Body of pancreas (tissue), 4 donors: ENCODE data around the gene PALMD.

ENCODE experiments used
- CTCF ChIP-seq, 7 experiments: fragments of 450-650 bp in 4 of 7; fragments of 200-600 bp in 3 of 7; sonication (generic) in 3 of 7; IDR thresholded peaks; one replicate each; pipeline ENCODE4 v1.5.1; 2016 to 2019; ENCODE audit warnings: antibody characterized with exemption in 7 of 7
- POLR2A ChIP-seq, 3 donors: fragments of 450-650 bp; IDR thresholded peaks; one replicate each; pipeline ENCODE4 v1.6.1; 2016; ENCODE audit warnings: antibody characterized with exemption in 3 of 3, mild to moderate bottlenecking in 2 of 3

- TF ChIP-seq POLR2A (IDR thresholded peaks at IDR 0.05) (no peak), CTCF (IDR thresholded peaks at IDR 0.05) (no peak)
Measured at GRCh38 chr1:99619583-99619982, 26.3 kb upstream of the PALMD start.
